SU-DHL-6 (cell line): Measurements from ENCODE around the gene PTRHD1.
A peak's percentile ranks its signal among the peaks of the same experiment; 100 is the strongest.

Experiments used
- H2AFZ ChIP-seq: fragments of 200-600 bp; sonication (generic); 2 replicates; pipeline ENCODE4 v1.6.1; 2014; ENCODE audit warnings: low read depth, mild to moderate bottlenecking, moderate library complexity, mixed read lengths, antibody characterized with exemption, low read length; ENCODE audit not compliant: severe bottlenecking
- H3F3A ChIP-seq: fragments of 200-600 bp; shearing (Covaris generic); 2 replicates; pipeline ENCODE4 v1.6.0; 2016; ENCODE audit warnings: antibody characterized with exemption, mild to moderate bottlenecking; ENCODE audit not compliant: insufficient read depth
- H3K27ac ChIP-seq: fragments of 200-600 bp; sonication (generic); 2 replicates; pipeline ENCODE4 v1.5.1; 2016; ENCODE audit warnings: low read depth, mild to moderate bottlenecking, low read length, moderate library complexity, mixed read lengths
- H3K27me3 ChIP-seq: fragments of 200-600 bp; sonication (generic), shearing (Covaris generic); 2 replicates; pipeline ENCODE4 v1.6.0; 2014; ENCODE audit warnings: mild to moderate bottlenecking, low read length
- H3K36me3 ChIP-seq: fragments of 200-600 bp; sonication (generic); 2 replicates; pipeline ENCODE4 v1.6.1; 2014; ENCODE audit warnings: mild to moderate bottlenecking, low read length, mixed read lengths
- H3K4me2 ChIP-seq: fragments of 300-600, 200-600 bp; shearing (Covaris generic), sonication (generic); 2 replicates; pipeline ENCODE4 v1.6.0; 2014; ENCODE audit warnings: low read length, low read depth, mild to moderate bottlenecking; ENCODE audit not compliant: poor library complexity, severe bottlenecking
- H3K4me3 ChIP-seq: fragments of 200-600 bp; sonication (generic); 2 replicates; pipeline ENCODE4 v1.5.1; 2014; ENCODE audit warnings: antibody characterized with exemption, low read length, mild to moderate bottlenecking, mixed read lengths; ENCODE audit not compliant: insufficient read depth, poor library complexity, severe bottlenecking
- H3K79me2 ChIP-seq: fragments of 200-600 bp; sonication (generic); 2 replicates; pipeline ENCODE4 v1.6.1; 2014; ENCODE audit warnings: mild to moderate bottlenecking, low read length, moderate library complexity; ENCODE audit not compliant: insufficient read depth
- H3K9ac ChIP-seq: fragments of 200-600 bp; sonication (generic); 2 replicates; pipeline ENCODE4 v1.7.0; 2014; ENCODE audit warnings: mild to moderate bottlenecking, low read length
- H3K9me2 ChIP-seq: fragments of 200-600 bp; sonication (generic); replicated peaks from 2 replicates; pipeline ENCODE4 v1.6.1; 2014; ENCODE audit warnings: low read length; ENCODE audit not compliant: insufficient read depth
- H3K9me3 ChIP-seq: fragments of 200-600 bp; sonication (generic); 2 replicates; pipeline ENCODE4 v1.6.1; 2014; ENCODE audit warnings: low read length, mixed read lengths; ENCODE audit not compliant: insufficient read depth
- H4K20me1 ChIP-seq: fragments of 200-600 bp; sonication (generic); 2 replicates; pipeline ENCODE4 v1.6.1; 2014; ENCODE audit warnings: low read depth, mild to moderate bottlenecking, antibody characterized with exemption, low read length, moderate library complexity, mixed read lengths
- CTCF ChIP-seq: fragments of 200-600 bp; sonication (generic); IDR thresholded peaks from one replicate; pipeline ENCODE4 v1.5.1; 2017; ENCODE audit warnings: antibody characterized with exemption, mild to moderate bottlenecking, low read length, moderate library complexity; ENCODE audit not compliant: insufficient read depth, poor library complexity, severe bottlenecking
- EZH2phosphoT487 ChIP-seq: fragments of 200-600 bp; sonication (generic), shearing (Covaris generic); conservative IDR thresholded peaks from 2 replicates; pipeline ENCODE4 v1.6.1; 2018; ENCODE audit warnings: mild to moderate bottlenecking, antibody characterized with exemption, low read length, moderate library complexity, mixed read lengths

PTRHD1 gene

GRCh38 chr2:24791452-24791851, 1.7 kb downstream of the PTRHD1 start:
- no peak overlapping the region for H3K27ac ChIP-seq
- no peaks in the 10 kb centered on the region for H3K27me3 ChIP-seq
- H3K9ac ChIP-seq: no peak overlapping the region
- TF ChIP-seq CTCF: no peak
- TF ChIP-seq EZH2phosphoT487: no peak
- no peaks in the 10 kb centered on the region for H4K20me1 ChIP-seq
- H3K4me2 ChIP-seq: peak overlapping the region; percentile 85
- peaks cover 8% of the 10 kb centered on the region for H3K36me3 ChIP-seq
- H3K9me2 ChIP-seq: no peaks in the 10 kb centered on the region
- no peaks in the 10 kb centered on the region for H3K9me3 ChIP-seq
- no peak overlapping the region for H3K4me3 ChIP-seq
- peaks cover 32% of the 10 kb centered on the region for H3K79me2 ChIP-seq
- no peak overlapping the region for H2AFZ ChIP-seq
- H3F3A ChIP-seq: 0 out of 2 replicates have a peak, but pooled peaks cover 2% of the 10 kb centered on the region

GRCh38 chr2:24788816-24789215, 4.4 kb downstream of the PTRHD1 start:
- Histone ChIP-seq H3K9me3 (no peaks in the 10 kb centered on the region), H3K4me3 (no peak overlapping the region), H3K36me3 (no peaks in the 10 kb centered on the region), H3K27me3 (no peaks in the 10 kb centered on the region), H3K27ac (no peak overlapping the region), H4K20me1 (no peaks in the 10 kb centered on the region), H3K9me2 (no peaks in the 10 kb centered on the region), H3K9ac (no peak overlapping the region), H3F3A (peaks cover 6% of the 10 kb centered on the region; the same call in 1 of the 2 replicates), H3K4me2 (no peak overlapping the region), H2AFZ (no peak overlapping the region), H3K79me2 (peaks cover 6% of the 10 kb centered on the region)
- no peak for TF ChIP-seq CTCF
- TF ChIP-seq EZH2phosphoT487: no peak

GRCh38 chr2:24787532-24787931, 5.7 kb downstream of the PTRHD1 start:
- Histone ChIP-seq H3K79me2 (no peaks in the 10 kb centered on the region), H3K27ac (no peak overlapping the region), H2AFZ (no peak overlapping the region), H3F3A (peaks cover 6% of the 10 kb centered on the region; the same call in 1 of the 2 replicates), H3K4me2 (no peak overlapping the region), H3K27me3 (no peaks in the 10 kb centered on the region), H3K9me3 (no peaks in the 10 kb centered on the region), H3K4me3 (no peak overlapping the region), H4K20me1 (no peaks in the 10 kb centered on the region), H3K9me2 (no peaks in the 10 kb centered on the region), H3K9ac (no peak overlapping the region), H3K36me3 (no peaks in the 10 kb centered on the region)
- TF ChIP-seq EZH2phosphoT487: no peak
- TF ChIP-seq CTCF: no peak
